NCI-H1930 (cell line): Measurements from ENCODE around the gene COL13A1.

Source experiments
- DNase-seq, 2 experiments: peaks; one replicate each; lab custom pipeline; 2025; lab: John Stamatoyannopoulos, UW

The COL13A1 gene

DNA sequence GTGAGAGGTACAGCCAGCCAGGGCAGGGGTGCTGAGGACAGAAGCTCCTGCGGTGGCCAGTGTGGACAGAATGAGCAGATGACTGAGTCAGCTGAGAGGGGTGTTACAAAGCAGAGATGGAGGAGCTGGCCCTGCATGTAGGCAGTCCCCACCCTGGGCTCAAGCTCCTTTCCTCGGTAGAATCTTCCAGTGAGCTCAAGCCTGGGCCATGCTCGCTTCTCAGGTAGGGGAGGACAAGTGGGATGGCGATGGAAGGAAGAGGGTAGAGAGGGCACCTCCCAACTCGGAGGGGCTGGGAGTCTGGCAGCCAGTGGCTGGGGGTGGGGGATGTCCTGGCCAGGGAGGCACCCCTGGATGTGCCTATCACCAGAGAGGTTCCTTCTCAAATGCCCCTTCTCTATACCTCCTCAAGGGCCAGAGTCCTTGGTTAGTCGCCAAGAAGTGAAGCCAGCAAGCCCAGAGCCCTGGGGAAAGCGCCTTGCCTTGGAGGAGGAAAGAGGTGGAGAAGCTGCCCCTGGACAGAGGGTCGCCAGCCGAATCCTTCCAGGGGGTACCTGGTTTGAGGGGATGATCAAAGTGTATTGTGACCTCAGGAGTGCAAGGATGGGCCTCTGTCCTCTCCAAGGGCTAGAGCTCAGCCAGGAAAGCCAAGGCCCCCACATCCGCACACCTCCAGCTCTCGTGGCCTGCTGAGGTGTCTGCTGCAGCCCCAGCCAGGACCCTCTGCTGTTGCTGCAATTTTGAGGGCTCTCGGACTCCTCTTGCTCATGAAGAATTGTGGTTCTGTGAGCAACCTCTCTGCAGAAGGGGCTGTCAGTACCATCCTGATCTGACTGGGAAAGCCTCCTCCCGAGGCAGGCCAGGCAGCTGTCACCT, 162.4 kb downstream of the COL13A1 start:
- no peak for DNase-seq

DNA sequence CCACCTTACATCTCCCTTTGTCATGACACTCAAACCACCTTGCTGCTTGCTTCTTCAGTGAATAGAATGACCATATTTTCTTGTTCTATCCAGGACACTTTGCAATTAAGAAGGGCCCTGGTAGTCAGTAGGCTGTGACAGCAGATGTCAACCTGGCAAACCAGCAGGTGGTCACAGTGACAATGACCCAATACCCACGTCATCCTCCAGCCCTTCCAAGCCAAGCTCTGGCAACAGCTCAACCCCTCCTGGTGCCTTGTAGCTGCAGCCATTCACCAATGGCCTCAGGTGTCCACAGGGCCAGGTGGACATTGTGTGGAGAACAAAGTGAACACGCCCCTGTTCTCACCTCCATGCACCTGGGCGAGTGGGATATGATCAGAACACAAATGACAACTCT, 163.4 kb downstream of the COL13A1 start:
- no peak for DNase-seq

DNA sequence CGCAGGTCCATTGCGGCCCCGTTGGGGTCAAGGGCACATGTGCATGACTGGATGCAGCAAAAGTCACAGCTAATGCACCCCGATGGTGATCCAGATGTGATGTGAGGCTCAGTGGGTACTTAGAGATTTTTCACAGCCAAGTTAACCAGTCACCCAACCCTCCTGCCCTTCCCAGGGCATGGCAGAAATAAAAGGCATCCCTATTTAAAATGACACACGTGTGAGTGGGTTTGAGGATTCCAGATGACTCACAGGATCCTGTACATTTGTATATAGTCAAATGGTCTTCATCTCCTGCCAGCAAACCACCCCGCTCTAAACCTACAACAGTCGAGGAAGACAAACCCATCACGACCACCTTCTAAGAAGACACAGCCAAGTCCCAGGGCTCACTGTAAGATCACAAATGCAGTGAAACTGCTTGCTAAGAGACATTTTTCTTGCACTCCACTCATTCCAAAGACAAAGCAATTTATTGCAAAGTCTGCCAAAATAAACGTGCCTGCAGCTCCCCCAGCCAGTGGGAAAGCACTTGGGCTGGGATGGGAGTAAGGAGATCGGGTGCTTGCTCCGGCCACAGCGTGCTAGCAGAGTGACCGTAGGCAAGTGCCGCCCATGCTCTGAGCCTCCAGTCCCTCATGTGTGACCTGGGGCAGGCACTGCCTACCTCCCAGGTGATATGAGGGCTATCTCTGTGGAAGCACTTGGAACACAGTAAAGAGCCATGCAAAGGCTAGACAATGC, 164.4 kb downstream of the COL13A1 start:
- no peak for DNase-seq

DNA sequence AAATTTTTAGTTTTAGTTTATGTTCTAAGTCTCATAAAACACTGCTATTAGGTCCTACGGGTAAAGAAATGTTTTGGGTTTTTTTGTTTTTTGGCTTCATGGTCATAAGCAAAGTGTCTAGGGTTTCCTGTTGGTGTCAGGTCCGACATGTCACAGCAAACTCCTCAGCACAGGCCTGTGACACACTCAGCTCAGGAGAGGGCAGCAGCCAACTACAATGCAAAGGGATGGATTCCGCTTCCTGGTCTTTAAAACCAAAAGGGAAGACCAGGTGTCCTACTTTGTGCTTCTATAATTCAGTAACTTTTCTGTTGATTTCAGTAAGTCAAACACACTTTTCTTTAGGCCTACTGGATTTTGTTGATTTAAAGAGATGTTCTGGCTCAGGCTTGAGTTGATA, 167.1 kb downstream of the COL13A1 start:
- DNase-seq, result peak in 1 of 2 experiments; percentile 9

DNA sequence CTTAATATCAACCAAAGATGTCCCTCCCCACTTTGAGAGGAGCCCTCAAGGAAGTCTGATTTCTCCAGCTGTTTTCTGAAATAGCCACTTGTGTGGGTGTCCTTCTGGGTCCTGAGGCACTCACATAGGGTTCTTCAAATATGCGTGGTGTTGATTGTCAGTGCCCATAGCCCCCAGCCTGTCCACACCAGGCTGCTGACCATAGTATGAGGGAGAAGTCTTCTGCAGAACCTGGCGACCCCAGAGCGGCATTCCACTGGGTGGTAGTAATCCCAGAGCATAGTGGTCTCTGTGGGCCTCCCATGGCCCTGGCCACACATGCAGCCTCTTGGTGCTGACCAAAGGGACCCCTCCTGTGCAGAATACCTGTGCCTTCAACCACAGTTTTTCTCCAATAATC, 168.3 kb downstream of the COL13A1 start:
- no peak for DNase-seq

DNA sequence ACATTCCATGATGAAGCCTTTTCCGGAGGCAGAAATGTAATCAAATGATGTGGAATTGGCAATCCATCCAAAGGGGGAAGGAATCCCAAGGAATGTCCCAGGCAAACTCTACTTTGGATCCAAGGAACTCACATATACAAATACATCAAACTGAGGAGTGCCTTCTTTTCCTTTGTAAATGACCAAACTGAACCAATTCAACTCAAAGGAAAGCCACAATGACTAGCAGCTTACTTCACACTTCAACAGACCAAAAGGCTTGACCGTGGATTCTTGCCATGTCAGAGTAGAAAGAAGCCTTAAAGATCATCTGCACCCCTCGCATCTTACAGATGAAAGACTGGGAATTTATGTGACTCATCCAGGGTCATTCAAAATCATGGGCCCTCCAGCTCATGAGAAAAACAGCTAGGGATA, 171.3 kb downstream of the COL13A1 start:
- DNase-seq, result no peak

DNA sequence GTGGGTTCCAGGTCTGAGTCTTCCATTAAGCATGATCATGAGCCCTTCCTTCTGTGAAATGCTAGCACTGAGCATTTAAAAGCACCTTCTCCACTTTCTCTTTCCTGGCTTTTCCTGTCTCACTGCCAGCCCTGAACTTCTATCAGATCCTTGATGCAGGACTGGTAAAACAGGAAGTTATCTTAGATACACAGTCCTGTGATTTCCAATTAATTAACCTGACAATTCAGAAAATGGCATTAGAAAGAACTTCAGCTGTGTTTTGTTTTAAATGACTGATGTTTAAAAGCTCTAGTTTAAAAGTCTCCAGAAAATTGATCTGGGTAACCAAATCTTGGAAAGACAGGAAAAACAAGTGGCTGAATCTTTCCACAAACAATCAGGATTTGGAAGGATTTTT, 172.0 kb downstream of the COL13A1 start:
- DNase-seq, result no peak

DNA sequence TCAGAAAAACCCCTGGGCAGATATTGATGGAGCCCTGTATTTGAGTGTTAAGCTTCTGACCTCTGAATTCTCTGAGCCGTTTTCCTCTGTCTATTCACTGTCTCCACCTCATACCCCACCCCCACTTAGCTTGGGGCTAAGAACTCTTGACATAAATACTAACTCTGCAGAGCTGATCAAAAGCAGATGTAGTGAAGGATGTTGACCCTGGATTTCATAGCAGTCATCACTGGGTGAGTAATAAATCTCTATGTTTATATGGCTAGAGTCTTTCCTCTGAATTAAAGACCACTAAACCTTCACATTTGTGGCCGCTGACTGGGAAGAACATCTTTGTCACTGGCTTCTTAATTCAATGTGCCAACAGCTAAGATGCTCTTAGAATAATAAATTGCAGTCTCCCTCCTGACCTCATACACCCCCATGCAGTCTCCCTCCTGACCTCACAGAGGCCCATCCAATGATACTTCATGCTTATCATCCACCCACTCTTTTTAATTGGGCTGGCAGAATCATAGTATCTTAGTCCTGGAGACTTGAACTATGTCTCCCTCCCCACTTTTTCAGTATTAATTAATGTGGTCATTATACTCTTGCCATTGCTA, 172.9 kb downstream of the COL13A1 start:
- no peak for DNase-seq

DNA sequence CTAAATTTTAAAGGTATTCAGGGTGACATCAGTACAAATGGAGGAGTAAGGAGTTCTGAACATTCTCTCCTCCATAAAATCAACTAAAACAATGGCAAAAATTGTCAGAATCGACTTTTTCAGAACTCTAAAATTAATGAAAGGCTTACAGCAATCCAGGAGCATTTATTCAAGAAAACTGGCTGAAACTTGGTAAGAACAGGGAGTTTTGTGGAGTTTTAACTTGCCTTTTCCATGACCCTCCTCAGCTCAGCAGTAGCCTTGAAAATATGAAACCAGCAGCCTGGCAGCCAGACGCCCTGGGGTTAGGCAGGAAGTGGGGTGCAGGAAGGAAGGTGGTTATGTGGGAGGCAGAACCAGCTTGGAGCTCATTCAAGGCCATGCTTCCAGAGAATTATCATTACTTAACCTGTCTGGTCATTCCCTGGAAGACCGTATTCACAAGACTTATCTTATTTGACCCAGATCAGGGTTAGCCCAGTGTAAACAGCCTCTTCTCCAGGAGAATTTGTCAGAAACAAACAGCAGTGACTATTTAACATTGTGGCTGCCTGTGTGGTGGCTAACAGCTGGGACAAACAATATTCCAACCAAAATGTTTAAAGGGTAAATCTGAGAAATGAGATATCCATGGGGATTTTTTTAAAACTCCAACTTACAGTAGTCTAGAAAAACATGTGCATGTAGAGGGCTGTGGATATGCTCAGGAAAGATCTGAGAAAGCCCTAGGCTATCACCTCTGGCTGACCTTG, 175.3 kb downstream of the COL13A1 start:
- DNase-seq, result no peak

DNA sequence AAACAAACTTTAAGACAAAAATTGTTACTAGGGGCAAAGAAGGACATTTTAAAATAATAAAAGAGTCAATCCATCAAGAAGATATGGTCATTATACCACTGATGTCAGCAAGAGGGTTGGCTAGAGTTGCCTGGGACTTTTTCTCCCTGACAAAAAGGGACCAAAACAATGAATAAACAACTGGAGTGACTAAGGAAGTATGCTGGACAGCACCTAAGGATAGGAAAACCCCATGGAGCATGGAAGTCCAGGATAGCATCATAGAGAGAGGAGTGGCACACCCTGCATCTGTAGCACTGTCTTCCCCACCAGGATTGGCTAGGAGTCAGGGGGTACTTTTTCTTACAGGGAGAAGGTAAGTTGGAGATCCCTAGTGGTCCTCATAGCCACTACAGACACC, 177.5 kb downstream of the COL13A1 start:
- DNase-seq, result no peak

DNA sequence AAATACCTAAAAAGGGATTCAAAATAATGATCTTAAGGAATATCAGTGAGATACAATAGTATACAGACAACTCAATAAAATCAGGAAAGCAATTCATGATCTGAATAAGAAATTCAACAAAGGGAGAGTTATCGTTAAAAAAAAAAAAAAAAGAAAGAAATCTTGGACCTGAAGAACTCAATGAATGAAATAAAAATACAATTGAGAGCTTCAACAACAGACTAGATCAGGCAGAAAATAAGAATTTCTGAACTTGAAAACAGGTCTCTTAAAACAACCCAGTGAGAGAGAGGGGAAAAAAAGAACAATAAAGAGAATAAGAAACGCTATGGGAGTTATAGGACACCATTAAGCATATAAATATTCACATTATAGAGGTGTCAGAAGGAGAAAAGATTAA, 179.0 kb downstream of the COL13A1 start:
- DNase-seq, result no peak

DNA sequence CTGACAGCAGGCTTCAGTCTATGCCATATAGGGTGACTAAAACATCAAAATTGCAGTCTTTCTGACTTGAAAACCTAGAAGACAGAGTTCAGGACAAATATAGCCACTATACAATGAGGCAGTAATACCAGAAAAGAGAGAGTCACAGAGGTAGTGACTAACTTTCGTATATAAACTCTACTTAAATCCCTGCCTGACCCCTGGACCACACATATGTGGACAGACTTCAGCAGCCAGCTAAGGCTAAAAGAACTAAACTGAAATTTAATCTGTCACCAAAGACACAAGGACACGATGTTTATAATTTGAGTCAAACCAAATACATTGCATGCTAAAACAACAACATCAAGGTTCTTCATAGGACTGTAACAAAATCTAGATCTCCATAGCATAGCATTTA, 186.4 kb downstream of the COL13A1 start:
- no peak for DNase-seq

DNA sequence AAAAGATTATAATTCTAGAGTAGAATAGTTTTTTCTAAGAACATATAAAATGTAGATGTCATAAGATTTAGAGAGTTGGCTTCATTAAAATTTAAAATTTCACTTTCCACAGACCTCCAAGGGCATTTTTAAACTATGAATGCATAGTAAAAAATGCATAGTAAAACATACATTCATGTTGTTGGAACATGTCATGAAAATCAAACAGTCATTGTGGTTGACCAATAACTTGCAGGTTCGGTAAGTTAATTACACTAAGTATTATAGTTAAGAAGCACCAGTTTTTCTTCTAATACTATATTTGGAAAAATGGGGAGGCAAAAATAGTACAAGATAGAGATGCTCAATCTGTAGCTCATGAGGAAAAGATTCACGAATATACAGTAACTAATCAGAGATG, 189.4 kb downstream of the COL13A1 start:
- no peak for DNase-seq

DNA sequence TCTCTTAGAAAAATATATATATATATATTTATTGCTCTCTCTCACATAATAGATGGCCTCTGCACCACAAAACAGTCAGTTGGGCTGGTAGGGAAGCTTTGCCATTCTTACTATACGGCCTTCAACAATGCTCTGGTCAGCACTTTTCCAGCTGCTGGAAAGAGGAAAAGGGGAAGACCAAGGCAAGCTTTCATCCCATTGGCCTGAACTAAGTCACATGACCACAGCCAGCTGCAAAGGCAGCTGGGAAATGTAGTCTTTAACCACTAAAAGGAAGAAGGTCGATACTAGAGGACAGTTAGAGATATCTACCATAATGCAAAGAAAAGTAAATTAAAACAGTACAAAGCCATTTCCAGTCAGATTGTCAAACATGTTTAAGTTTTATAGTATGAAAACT, 192.6 kb downstream of the COL13A1 start:
- DNase-seq, result peak in 1 of 2 experiments; percentile 7

DNA sequence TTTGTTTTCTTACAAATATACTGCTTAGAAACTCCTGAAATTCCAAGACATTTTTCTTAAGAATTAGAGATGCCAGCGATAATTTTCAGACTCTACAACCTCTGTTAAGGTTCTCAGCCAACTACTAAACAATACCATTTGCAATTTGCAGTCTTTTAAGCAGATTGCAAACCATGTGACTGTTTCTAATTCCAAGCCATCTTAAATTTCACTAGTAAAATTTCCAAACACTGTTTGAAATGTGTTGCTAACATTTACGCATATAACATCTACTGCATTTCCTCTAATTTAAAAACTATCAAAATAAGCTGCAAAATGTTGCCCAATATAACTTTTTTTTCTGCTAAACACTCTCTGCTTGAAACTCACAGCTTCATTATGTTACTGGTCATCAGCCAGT, 194.9 kb downstream of the COL13A1 start:
- DNase-seq, result no peak

DNA sequence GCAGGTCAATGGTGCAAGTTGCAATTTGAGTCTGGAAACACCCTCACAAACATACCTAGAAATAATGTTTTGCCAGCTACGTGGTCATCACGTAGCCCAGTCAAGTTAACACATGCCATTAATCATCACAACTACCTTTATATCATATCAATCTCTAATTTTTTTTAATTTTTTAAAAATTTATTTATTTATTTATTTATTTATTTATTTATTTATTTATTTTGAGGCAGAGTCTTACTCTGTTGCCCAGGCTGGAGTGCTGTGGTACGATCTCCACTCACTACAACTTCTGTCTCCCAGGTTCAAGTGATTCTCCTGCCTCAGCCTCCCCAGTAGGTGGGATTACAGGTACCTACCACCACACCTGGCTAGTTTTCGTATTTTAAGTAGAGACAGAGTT, 198.6 kb downstream of the COL13A1 start:
- DNase-seq, result no peak

DNA sequence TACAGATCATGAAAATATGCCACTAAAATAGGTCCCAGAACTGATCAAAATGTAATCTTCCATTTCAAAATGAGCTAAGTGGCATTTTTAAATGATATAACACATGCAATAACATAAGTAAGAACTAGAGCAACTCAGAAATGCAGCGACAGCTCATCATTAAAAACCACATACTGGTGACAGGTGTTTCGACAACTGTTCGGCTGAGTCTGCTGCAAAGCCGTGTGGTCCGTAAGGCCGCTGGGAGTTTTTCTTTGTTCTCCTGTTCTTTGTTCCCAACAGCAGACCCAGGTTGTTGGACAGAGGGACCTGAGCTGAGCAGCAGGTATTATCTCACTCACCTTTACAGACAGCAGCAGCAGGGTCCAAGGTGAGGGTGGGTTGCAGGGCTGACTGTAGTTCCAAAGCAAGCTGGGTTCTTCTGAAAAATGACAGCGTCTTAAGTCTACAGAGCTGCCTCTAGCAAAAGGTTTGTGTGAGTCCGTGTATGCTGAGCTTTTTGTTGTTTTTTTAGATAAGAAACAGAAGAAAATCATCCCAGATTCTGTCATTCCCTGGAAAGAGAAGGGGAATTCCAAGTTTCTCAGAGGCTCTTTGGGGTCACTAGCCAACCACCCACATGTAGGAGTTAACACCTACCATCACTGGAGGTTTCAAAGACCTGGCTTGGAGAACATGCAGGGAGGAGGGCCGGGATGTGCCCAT, 205.6 kb downstream of the COL13A1 start:
- no peak for DNase-seq
